HTR-8/SVneo (cell line): ENCODE results near the gene MAJIN.

Experiments used
- DNase-seq: peaks from one replicate; pipeline ENCODE4 v3.0.0; 2011; ENCODE audit warnings: low spot score, mixed read lengths; ENCODE audit not compliant: insufficient read length
- FAIRE-seq: peaks from 2 replicates; lab custom pipeline; 2011; peaks lifted over from hg19 to GRCh38; lab: Jason Lieb, UNC

MAJIN gene

DNA sequence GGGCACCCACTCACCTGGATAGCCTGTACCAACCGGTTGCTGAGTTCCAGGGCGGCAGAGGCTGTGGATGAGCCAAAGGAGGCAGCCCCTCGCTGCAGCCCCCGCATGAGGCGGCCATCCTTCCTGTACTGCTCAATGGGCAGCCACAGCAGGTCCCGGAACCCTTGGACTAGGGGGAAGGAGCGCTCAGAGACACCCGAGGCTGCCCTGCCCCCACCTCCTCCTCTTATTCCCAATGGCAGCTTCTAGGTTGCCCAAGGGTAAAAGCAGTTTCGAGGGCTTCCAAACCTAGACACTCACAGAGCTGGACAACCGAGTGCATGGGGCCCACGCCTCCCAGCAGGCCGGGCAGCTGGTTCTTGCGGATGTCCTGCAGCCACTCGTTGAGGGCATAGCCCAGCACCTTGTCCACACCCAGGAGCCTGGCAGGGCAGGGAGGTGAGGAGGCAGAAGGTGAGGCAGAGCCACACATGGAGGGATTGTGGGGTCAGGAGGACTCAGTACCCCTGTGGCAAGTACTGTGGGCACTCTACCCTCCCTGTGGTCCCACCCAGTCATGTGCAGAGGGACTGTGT is 75.4 kb downstream of the MAJIN start:
- FAIRE-seq (no peak), DNase-seq (no peak)

DNA sequence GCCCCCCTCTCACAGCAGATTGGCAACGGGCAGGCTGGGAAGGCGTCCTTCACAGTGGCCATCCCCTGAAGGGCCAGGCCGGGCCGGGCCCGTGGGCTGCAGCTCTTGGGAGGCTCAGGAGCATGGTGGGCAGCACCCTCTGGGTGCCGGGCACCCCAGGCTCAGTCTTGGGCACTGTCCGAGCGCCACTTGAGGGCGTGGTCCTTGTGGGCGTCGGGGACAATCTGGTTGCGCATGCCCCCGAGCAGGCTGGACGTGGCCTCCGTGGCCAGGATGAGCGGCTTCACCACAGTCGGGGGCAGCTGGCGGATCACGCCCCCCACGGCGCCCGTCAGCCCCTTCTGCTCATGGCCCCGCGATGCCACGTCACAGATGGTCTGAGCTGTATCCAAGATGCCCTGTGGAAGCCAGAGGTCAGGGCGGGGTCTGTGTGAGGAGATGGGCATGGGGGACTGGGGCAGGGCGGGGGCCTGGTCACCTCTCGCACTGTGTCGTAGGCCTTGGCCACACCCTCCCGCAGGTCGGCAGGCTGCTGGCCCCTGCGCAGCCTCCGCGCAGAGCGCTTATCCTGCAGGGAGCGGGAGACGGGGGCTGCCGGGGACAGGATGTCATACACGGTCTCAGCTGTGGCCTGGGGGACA is 77.0 kb downstream of the MAJIN start:
- no peak for FAIRE-seq

DNA sequence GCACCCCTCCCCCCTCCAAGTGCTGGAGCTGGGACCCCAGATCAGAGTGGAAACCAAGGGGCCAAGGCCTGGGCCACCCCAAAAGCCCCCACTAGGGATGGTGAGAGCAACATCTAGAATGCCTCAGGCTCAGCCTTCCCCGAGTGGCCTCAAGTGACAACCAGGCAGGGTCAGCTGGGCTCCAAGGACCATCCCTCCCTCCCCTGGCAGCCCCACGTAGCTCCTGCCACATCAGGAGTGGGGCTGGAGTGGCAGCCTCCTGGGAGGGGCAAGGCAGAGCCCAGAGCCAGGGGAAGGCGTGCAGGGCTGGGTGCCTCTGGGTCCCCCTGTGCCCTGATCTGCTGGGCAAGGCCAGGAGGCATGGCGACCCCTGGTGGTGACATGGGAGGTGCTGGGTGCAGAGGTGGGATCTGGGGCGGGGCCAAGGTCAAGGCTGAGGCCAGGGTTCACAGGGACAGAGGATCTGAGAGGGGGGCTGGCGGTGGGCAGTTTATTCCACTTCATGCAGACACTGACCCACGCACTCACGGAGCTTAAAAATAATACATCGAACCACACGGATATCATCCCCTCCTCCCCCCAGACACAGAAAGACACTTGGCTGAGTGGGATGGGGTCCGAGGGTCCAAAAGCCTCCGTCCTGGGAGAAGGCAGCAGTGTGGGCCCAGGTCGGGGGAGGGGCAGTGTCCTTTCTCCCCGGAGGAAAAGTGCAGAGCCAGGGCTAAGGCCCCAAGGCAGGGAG is 77.7 kb downstream of the MAJIN start:
- FAIRE-seq (peak; percentile 88), DNase-seq (peak; percentile 79)

More for the DNA sequence above, 77.0 kb downstream of the MAJIN start:
- no peak for DNase-seq

DNA sequence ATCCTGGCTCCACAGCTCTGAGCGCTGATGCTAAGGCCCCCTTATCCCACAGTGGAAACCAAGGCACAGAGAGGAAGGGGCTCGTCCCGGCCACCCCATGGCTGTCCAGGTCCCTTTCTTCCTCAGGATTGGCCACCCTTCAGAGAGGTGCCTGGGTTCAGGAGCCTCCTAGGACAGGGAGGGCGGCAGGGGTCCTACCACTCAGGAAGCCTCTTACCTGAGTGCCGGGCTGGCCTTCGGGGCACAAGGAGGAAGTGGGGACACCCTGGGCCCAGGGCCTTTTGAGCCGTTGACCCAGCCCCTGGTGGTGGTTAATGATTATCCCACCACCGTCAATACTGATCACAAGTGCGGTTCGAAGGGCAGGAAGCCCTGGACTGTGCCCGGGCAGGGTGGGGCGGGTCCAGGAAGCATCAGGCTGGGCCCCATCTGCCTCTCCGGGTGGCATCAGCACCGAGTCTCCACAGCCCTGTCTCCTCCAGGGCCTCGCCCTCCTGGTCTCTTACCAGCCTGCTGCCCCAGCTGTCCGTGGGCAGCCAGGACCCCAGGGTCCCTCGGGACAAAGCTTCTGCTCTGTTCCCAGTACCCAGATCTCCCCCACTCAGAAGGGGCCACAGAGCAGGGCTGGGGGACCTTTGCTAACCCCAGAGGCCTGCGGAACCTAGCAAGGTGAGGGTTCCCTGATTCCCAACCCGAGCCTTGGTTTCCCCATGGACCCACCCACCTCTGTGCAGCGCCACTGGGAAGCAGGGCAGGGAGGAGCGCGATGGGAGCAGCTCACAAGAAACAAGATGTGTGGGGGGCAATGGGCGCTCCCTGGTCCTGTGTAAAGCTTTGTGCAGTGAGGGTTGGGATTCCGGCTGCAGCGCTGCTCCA is 78.5 kb downstream of the MAJIN start:
- no peak for DNase-seq
- no peak for FAIRE-seq

DNA sequence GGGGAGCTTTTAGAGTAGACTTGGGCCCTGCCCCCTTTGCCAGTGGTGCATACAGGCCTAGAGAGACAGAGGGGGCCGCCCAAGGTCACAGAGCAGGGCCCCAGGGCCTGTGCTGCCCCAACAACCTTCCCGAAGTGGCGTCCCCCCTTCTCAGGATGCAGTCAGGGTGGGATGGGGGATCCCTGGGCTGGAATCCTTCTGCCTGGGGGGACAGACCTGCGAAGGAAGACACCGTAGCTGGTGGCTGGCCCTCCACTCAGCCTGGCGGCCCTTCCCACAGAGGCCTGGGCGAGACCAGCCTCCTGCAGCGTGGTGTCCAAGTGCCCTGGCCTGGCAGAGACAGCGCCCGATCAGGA is 79.1 kb downstream of the MAJIN start:
- DNase-seq (no peak), FAIRE-seq (no peak)

DNA sequence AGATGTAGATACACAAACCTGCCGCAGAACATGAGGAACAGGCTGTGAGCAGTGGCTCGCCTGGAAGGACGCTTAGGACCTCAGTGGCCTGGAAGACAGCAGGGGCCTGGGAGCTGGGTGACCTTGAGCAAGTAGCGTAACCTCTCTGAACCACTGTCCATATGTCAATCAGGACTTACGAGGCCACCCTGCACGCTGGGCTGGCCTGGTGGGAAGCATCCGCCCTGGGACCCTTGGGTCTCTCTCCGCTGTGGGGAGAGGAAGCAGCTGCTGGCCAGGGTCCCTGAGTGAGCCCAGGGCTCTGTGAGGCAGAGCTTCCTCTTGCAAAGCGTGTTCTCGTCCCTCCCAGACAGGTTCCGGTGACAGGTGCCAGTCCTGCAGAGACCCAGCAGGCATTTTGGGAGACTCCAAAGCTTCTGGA is 79.5 kb downstream of the MAJIN start:
- FAIRE-seq, result no peak
- no peak for DNase-seq

DNA sequence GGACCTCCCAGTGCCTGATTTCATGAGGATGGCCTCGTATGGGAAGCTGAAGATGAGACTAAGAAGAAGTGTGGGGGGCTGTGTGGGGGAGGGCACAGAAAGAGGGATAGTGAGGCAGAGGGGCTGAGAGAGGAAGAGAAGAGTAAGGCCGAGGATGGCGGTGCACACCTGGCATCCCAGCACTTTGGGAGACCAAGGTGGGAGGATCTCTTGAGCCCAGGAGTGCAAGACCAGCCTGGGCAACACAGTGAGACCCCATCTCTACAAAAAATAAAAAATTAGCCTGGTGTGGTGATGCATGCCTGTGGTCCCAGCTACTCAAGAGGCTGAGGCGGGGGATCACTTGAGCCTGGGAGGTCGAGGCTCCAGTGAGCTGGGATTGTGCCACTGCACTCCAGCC is 80.0 kb downstream of the MAJIN start:
- FAIRE-seq, result no peak
- no peak for DNase-seq

DNA sequence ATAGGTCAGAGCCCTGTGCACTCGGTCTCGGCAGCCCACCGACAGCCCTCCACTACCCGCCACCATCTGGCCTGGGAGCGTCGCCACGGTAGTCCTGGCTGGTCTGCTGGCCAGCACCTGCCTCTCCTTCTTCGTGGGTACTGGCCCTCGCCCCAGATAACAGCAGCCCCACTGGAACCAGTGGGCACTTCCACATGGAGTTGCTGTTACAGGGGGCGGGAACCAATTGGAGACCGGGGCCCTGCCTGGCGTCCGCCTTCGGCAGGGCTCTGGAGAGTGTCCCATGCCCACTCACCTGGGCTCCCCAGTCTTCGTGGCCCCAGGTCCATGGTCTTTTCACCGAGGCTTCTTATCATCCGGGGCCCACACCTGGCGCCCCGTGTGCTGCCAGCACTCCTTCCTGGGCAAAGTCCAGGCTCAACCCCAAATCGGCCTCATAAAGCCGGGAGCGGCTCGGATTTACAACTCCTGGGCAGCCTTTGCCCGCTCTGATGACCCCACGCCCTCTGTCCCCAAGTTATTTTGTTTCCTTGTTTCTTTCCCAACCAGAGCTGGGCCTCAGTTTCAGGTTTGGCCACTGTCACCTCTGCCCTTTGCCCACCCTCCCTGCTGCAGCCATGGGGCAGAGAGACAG is 80.6 kb downstream of the MAJIN start:
- no peak for FAIRE-seq
- DNase-seq, result no peak

DNA sequence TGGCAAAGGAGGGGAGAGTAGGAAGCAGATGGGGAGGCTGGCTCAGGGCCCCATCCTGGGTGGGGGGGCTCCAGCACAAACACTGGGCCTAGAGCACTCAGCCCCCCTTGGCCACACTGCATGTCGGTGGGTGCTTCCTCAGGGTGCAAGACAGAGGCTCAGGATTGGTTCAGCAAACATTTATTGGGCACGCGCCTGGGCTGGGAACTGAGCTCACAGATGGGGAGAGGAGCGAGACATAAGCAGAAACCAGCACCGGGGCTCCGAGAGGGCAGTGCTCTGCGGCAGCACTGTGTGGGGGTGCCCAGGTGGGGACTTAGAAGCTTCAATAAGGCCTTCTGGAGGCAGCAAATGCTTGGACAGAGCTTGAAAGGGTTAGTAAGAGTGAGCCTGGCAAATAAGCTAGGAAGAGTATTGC is 81.4 kb downstream of the MAJIN start:
- FAIRE-seq (no peak), DNase-seq (no peak)

DNA sequence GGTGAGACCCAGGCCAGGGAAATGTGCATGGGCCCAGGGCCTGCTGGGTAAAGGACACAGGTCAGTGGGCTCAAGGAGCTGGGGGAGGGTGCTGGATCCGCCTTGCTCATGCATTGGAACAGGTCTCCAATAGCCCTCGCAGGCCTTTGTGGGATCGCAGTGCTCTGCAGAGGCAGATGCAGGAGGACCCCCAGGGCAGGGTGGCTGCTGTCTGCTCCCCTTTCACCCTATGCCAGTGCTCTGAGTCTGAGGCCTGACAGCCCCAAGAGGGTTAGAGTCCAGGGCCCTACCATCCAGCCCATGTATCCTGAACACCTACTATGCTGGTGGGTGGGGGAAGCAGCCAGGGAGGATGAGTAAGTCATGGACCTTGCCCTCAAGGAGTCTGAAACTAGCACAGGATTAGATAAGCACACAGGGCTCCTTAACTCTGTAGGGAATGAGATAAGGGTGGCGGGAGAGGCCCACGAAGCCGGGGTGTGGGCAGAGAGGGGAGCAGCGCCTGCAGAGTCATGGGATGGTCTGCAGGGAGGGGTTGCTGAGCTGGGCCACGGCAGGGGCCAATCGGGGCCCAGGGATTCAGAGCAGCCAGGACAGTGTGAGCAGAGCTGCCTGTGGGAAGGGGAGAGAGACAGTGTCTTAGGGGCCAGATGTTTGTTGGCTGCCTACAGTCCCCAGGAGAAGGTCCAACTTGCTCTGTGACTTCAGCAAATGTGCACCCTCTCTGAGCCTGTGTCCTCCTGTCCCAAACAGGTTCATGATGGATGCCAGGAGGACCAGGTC is 83.0 kb downstream of the MAJIN start:
- no peak for FAIRE-seq

DNA sequence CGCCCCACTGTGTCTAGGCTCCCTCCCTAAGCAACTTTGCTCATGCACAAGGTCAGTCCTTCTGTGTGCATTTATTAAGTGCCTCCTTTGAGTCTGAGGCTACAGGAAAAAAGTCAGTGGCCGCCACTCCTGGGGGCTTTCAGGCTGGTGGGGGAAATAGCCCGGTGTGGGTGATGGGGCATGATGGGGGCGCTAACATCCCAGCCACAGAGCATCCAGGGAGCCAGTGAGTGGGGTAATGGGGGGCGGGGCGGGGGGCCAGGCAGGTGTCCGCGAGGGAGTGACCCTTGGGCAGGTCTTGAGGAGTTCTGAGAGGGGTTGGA is 83.5 kb downstream of the MAJIN start:
- DNase-seq (no peak), FAIRE-seq (no peak)

More for the DNA sequence above, 83.0 kb downstream of the MAJIN start:
- DNase-seq, result no peak
